AG09309 (cell line): ENCODE measurements around the gene TUBB6.

ENCODE experiments used
- DNase-seq: peaks from one replicate; pipeline ENCODE4 v3.0.0-alpha.2; 2010; ENCODE audit warnings: low read depth
- H3K4me3 ChIP-seq: 2 replicates; pipeline ENCODE4 v1.5.1; 2011; ENCODE audit warnings: mild to moderate bottlenecking, low read depth, low read length, moderate library complexity; ENCODE audit not compliant: control insufficient read depth
- TF ChIP-seq, protein P1 (sequence below): IDR thresholded peaks from 2 replicates; pipeline ENCODE4 v1.5.1; 2011; ENCODE audit warnings: mild to moderate bottlenecking, low read depth, low read length, inconsistent platforms; ENCODE audit not compliant: insufficient read depth, control insufficient read depth; ENCODE audit errors: missing control alignments

The TUBB6 gene

GRCh38 chr18:12314591-12315305, 6.7 kb downstream of the TUBB6 start:
- no peak overlapping the region for H3K4me3 ChIP-seq
- no peak for DNase-seq
- TF ChIP-seq, protein P1, sequence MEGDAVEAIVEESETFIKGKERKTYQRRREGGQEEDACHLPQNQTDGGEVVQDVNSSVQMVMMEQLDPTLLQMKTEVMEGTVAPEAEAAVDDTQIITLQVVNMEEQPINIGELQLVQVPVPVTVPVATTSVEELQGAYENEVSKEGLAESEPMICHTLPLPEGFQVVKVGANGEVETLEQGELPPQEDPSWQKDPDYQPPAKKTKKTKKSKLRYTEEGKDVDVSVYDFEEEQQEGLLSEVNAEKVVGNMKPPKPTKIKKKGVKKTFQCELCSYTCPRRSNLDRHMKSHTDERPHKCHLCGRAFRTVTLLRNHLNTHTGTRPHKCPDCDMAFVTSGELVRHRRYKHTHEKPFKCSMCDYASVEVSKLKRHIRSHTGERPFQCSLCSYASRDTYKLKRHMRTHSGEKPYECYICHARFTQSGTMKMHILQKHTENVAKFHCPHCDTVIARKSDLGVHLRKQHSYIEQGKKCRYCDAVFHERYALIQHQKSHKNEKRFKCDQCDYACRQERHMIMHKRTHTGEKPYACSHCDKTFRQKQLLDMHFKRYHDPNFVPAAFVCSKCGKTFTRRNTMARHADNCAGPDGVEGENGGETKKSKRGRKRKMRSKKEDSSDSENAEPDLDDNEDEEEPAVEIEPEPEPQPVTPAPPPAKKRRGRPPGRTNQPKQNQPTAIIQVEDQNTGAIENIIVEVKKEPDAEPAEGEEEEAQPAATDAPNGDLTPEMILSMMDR = no peak

GRCh38 chr18:12315490-12315889, 7.4 kb downstream of the TUBB6 start:
- H3K4me3 ChIP-seq = no peak overlapping the region
- no peak for DNase-seq
- TF ChIP-seq, protein P1 = no peak

- no peak for DNase-seq
- no peak overlapping the region for H3K4me3 ChIP-seq
- TF ChIP-seq, protein P1 = no peak
Measured at GRCh38 chr18:12315911-12316310, 7.9 kb downstream of the TUBB6 start.

GRCh38 chr18:12317664-12318333, 9.8 kb downstream of the TUBB6 start:
- H3K4me3 ChIP-seq = no peak overlapping the region
- TF ChIP-seq, protein P1 = no peak
- DNase-seq = no peak

- no peak for DNase-seq
- no peak overlapping the region for H3K4me3 ChIP-seq
- TF ChIP-seq, protein P1 = no peak
Measured at GRCh38 chr18:12318334-12318697, 10.3 kb downstream of the TUBB6 start.

DNA sequence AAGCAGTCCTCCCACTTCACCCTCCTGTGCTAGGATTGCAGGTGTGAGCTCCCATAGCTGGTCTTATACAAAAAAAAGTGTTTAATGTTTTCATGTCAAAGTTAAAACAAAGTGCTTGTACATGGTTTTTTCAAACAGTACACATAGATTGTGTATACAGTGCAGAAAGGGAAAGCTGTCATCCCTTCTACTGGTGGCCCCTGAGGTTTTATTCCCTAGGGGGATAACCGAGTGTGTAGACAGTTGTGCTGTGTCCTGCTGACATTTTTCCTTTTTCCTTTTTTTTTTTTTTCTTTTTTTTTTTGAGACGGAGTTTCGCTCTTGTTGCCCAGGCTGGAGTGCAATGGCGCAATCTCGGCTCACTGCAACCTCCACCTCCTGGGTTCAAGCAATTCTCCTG, 10.8 kb downstream of the TUBB6 start:
- H3K4me3 ChIP-seq = no peak overlapping the region
- TF ChIP-seq, protein P1 = no peak
- DNase-seq = no peak
